HuH-7.5 (cell line): ENCODE measurements around the gene ZFP36.
"Not testable (repeated sequence)": the region's sequence is repeated elsewhere in the genome, so short reads cannot be mapped to it uniquely, and the experiment has no call there.

Source experiments
- DNase-seq: peaks from one replicate; pipeline ENCODE4 v3.0.0; 2011; ENCODE audit warnings: low spot score

ZFP36 gene

GRCh38 chr19:39446365-39447084 lies 39.9 kb downstream of the ZFP36 start:
- DNase-seq, result no peak

DNA sequence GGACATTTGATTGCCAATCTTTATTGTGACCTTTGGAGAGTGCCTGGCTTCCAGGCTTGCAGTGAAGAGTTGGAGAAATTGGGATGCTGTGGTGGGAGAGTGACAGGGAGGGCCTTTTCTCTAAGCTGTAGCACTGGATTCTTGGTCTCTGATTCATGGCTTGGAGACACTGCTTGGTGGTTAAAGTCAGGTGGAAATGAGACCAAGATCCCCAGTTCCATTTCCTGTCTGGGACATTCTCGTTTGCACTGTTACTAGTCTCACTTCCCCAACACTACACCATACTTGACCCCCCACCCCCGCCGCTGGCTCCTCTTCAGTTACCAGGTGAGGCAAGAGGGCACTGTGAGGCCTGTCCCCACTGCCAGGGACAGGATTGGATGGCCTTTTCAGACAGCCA lies 41.6 kb downstream of the ZFP36 start:
- DNase-seq, result no peak

DNA sequence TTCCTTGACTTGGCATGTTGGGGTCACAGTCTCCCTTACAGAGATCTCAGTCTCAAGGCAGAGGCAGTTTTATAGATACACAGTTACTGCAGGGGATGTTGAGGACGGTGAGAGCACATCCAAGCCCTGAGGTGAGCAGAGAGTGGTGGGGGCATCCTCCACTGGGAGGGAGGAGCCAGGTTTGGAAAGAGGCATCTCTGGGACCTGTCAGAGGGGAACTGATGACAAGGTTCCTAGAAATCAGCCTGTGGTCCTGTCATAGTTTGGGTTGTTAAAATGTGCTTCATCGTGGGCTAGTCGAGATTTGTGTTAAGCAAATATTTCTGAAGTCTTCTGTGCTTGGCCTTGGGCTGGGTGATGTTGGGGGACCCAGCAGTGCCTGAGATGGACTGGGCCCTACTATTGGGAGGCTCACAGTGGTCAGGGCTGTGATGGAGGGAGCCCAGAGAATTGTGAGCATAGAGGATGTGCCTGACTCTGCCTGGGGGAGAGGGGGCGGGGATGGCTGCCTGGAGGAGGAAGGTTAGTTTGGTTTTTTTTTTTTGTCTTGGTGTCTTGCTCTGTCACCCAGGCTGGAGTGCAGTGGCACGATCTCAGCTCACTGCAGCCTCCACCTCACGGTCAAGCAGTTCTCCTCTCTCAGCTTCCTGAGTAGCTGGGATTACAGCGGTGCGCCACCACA lies 42.6 kb downstream of the ZFP36 start:
- no peak for DNase-seq

GRCh38 chr19:39451257-39451656 lies 44.6 kb downstream of the ZFP36 start:
- DNase-seq, result not testable (repeated sequence)
